ENCODE data around the gene EDEM2.

GRCh38 chr20:35172434-35172806, 25.3 kb upstream of the EDEM2 start:
- TF ChIP-seq CTCF (IDR thresholded peaks at IDR 0.05; ENCODE audit: insufficient read depth, low read length, poor library complexity, severe bottlenecking) = no peak
- TF ChIP-seq EZH2phosphoT487 (conservative IDR thresholded peaks at IDR 0.05; ENCODE audit: low read length) = no peak

Measured in SU-DHL-6 (cell line).